Smooth muscle cell (in vitro differentiated cells): ENCODE data around the gene GPANK1. TPM values are rescaled to one million over a fixed set of nuclear protein-coding genes. Genes with fewer than 3 reads are reported as not detected.

ENCODE experiments used
- microRNA-seq: library from miRNA; unstranded; fragments of <30 nt; microRNA quantifications from one replicate; pipeline ENCODE4, GENCODE V29; 2016; ENCODE audit warnings: borderline number of aligned reads
- polyA plus RNA-seq: library from polyadenylated mRNA; unstranded; fragments of >200 nt; fragmentation: Nextera tagmentation; extraction: Ambion mirVana; gene quantifications from 2 replicates; pipeline ENCODE4 v1.2.1, GENCODE V29; 2016
- small RNA-seq: library from RNA; depleted of rRNA; stranded (forward); fragments of <200 nt; gene quantifications from one replicate; pipeline ENCODE3, GENCODE V24; 2014
- total RNA-seq: library from RNA; depleted of rRNA; stranded (reverse); fragments of >200 nt; gene quantifications from 2 replicates; pipeline ENCODE4 v1.2.3, GENCODE V29; 2014

The GPANK1 gene
- total and polyA plus RNA-seq, 2 experiments from 2014 or later, result 12.5 to 19.6 TPM

Small RNAs within 50 kb of the gene (microRNA-seq; reads per million reads assigned to microRNA genes)
- gene MIR4646 (4.7 reads per million), gene MIR6832 (2.3 reads per million)

Small RNAs within 50 kb of the gene (small RNA-seq; reads per million reads assigned to genes)
- gene MIR4646 (not detected), gene MIR6832 (not detected), gene RF00019 (not detected), gene SNORA38 (25.0 reads per million, percentile 91 among the genes with 10 or more reads in this experiment), gene UQCRHP1 (not detected)

Other genes starting within 250 kb of the GPANK1 start
Only the 30 nearest of the 37 such genes appear.
- not detected in 2 replicates for gene MCCD1, start 136.0 kb downstream of the GPANK1 start, total RNA-seq
- not detected in 2 replicates for gene MCCD1, start 136.0 kb downstream of the GPANK1 start, polyA plus RNA-seq
- gene DDX39B, start 123.0 kb downstream of the GPANK1 start, total RNA-seq, result 137 and 153 TPM in 2 replicates
- gene DDX39B, start 123.0 kb downstream of the GPANK1 start, polyA plus RNA-seq, result 117 and 146 TPM in 2 replicates
- 0.90 and 1.0 TPM in 2 replicates for gene ATP6V1G2, start 118.4 kb downstream of the GPANK1 start, total RNA-seq
- gene ATP6V1G2, start 118.4 kb downstream of the GPANK1 start, polyA plus RNA-seq, result 2.3 and 2.4 TPM in 2 replicates
- 8.1 and 28.2 TPM in 2 replicates for gene NFKBIL1, start 117.4 kb downstream of the GPANK1 start, total RNA-seq
- 23.5 and 25.9 TPM in 2 replicates for gene NFKBIL1, start 117.4 kb downstream of the GPANK1 start, polyA plus RNA-seq
- gene LTA, start 92.7 kb downstream of the GPANK1 start, total RNA-seq, result 1.8 TPM in 1 of 2 replicates, not detected in the other
- 0.74 TPM in 1 of 2 replicates, not detected in the other for gene LTA, start 92.7 kb downstream of the GPANK1 start, polyA plus RNA-seq
- 0.94 and 3.0 TPM in 2 replicates for gene TNF, start 89.4 kb downstream of the GPANK1 start, total RNA-seq
- 1.5 and 2.4 TPM in 2 replicates for gene TNF, start 89.4 kb downstream of the GPANK1 start, polyA plus RNA-seq
- 1.5 TPM in 1 of 2 replicates, not detected in the other for gene LTB, start 82.6 kb downstream of the GPANK1 start, total RNA-seq
- gene LTB, start 82.6 kb downstream of the GPANK1 start, polyA plus RNA-seq, result 0.75 and 6.3 TPM in 2 replicates
- gene LST1, start 78.7 kb downstream of the GPANK1 start, total RNA-seq, result not detected in 2 replicates
- gene LST1, start 78.7 kb downstream of the GPANK1 start, polyA plus RNA-seq, result 1.4 and 1.7 TPM in 2 replicates
- not detected in 2 replicates for gene NCR3, start 72.0 kb downstream of the GPANK1 start, total RNA-seq
- 0.22 and 0.48 TPM in 2 replicates for gene NCR3, start 72.0 kb downstream of the GPANK1 start, polyA plus RNA-seq
- gene AIF1, start 49.8 kb downstream of the GPANK1 start, total RNA-seq, result not detected in 2 replicates
- gene AIF1, start 49.8 kb downstream of the GPANK1 start, polyA plus RNA-seq, result not detected in 2 replicates
- gene PRRC2A, start 44.3 kb downstream of the GPANK1 start, total RNA-seq, result 44.7 and 47.6 TPM in 2 replicates
- gene PRRC2A, start 44.3 kb downstream of the GPANK1 start, polyA plus RNA-seq, result 58.0 and 75.3 TPM in 2 replicates
- 75.9 and 123 TPM in 2 replicates for gene BAG6, start 12.3 kb downstream of the GPANK1 start, total RNA-seq
- 74.8 and 85.8 TPM in 2 replicates for gene BAG6, start 12.3 kb downstream of the GPANK1 start, polyA plus RNA-seq
- 2.3 and 2.7 TPM in 2 replicates for gene APOM, start 9.1 kb downstream of the GPANK1 start, total RNA-seq
- gene APOM, start 9.1 kb downstream of the GPANK1 start, polyA plus RNA-seq, result 1.1 and 2.7 TPM in 2 replicates
- gene C6orf47, start 4.2 kb downstream of the GPANK1 start, total RNA-seq, result 7.1 and 8.9 TPM in 2 replicates
- gene C6orf47, start 4.2 kb downstream of the GPANK1 start, polyA plus RNA-seq, result 15.5 and 20.1 TPM in 2 replicates
- gene CSNK2B, start 1.1 kb upstream of the GPANK1 start, total RNA-seq, result 228 and 313 TPM in 2 replicates
- gene CSNK2B, start 1.1 kb upstream of the GPANK1 start, polyA plus RNA-seq, result 195 and 226 TPM in 2 replicates
- 1.5 and 7.5 TPM in 2 replicates for gene LY6G5B, start 5.0 kb upstream of the GPANK1 start, total RNA-seq
- gene LY6G5B, start 5.0 kb upstream of the GPANK1 start, polyA plus RNA-seq, result 5.6 and 16.2 TPM in 2 replicates
- gene LY6G5C, start 16.1 kb upstream of the GPANK1 start, total RNA-seq, result 0.18 and 0.67 TPM in 2 replicates
- 3.8 and 5.2 TPM in 2 replicates for gene LY6G5C, start 16.1 kb upstream of the GPANK1 start, polyA plus RNA-seq
- gene ABHD16A, start 38.3 kb upstream of the GPANK1 start, total RNA-seq, result 24.9 and 32.8 TPM in 2 replicates
- 39.9 and 40.5 TPM in 2 replicates for gene ABHD16A, start 38.3 kb upstream of the GPANK1 start, polyA plus RNA-seq
- not detected in 2 replicates for gene LY6G6F, start 41.9 kb upstream of the GPANK1 start, total RNA-seq
- not detected in 2 replicates for gene LY6G6F, start 41.9 kb upstream of the GPANK1 start, polyA plus RNA-seq
- not detected in 2 replicates for gene LY6G6D, start 50.4 kb upstream of the GPANK1 start, total RNA-seq
- not detected in 2 replicates for gene LY6G6D, start 50.4 kb upstream of the GPANK1 start, polyA plus RNA-seq
- 3.8 and 5.2 TPM in 2 replicates for gene LY6G6C, start 56.7 kb upstream of the GPANK1 start, total RNA-seq
- gene LY6G6C, start 56.7 kb upstream of the GPANK1 start, polyA plus RNA-seq, result 3.9 and 7.2 TPM in 2 replicates
- 0.09 TPM in 1 of 2 replicates, not detected in the other for gene MPIG6B, start 58.4 kb upstream of the GPANK1 start, total RNA-seq
- 1.1 TPM in 1 of 2 replicates, not detected in the other for gene MPIG6B, start 58.4 kb upstream of the GPANK1 start, polyA plus RNA-seq
- 62.9 and 104 TPM in 2 replicates for gene DDAH2, start 64.3 kb upstream of the GPANK1 start, total RNA-seq
- gene DDAH2, start 64.3 kb upstream of the GPANK1 start, polyA plus RNA-seq, result 122 and 134 TPM in 2 replicates
- 373 and 417 TPM in 2 replicates for gene CLIC1, start 71.5 kb upstream of the GPANK1 start, total RNA-seq
- 610 and 628 TPM in 2 replicates for gene CLIC1, start 71.5 kb upstream of the GPANK1 start, polyA plus RNA-seq
- 10.6 and 15.4 TPM in 2 replicates for gene MSH5, start 75.0 kb upstream of the GPANK1 start, total RNA-seq
- 4.7 and 10.5 TPM in 2 replicates for gene MSH5, start 75.0 kb upstream of the GPANK1 start, polyA plus RNA-seq
- gene SAPCD1, start 97.7 kb upstream of the GPANK1 start, total RNA-seq, result not detected in 2 replicates
- gene SAPCD1, start 97.7 kb upstream of the GPANK1 start, polyA plus RNA-seq, result 1.4 and 1.8 TPM in 2 replicates
- gene VWA7, start 112.3 kb upstream of the GPANK1 start, total RNA-seq, result 0.22 and 0.58 TPM in 2 replicates
- gene VWA7, start 112.3 kb upstream of the GPANK1 start, polyA plus RNA-seq, result 0.08 and 0.28 TPM in 2 replicates
- 31.9 and 60.8 TPM in 2 replicates for gene VARS1, start 130.8 kb upstream of the GPANK1 start, total RNA-seq
- gene VARS1, start 130.8 kb upstream of the GPANK1 start, polyA plus RNA-seq, result 76.9 and 80.8 TPM in 2 replicates
- 62.0 and 91.2 TPM in 2 replicates for gene LSM2, start 142.0 kb upstream of the GPANK1 start, total RNA-seq
- gene LSM2, start 142.0 kb upstream of the GPANK1 start, polyA plus RNA-seq, result 73.6 and 81.6 TPM in 2 replicates
- gene HSPA1L, start 150.3 kb upstream of the GPANK1 start, total RNA-seq, result 0.63 and 0.94 TPM in 2 replicates
- 0.19 and 1.0 TPM in 2 replicates for gene HSPA1L, start 150.3 kb upstream of the GPANK1 start, polyA plus RNA-seq